CD8-positive, alpha-beta memory T cell (primary cell): ENCODE data around the gene NEU1. TPM values are rescaled to one million over a fixed set of nuclear protein-coding genes. Genes with fewer than 3 reads are reported as not detected.

ENCODE experiments used
- CTCF ChIA-PET: fragments of 350-600 bp; sonication (Branson Sonifier 250); formaldehyde crosslinking; loops from one replicate; lab custom pipeline; 2021; ENCODE audit warnings: antibody characterized with exemption; lab: Charles Lee
- POLR2A ChIA-PET: fragments of 350-600 bp; sonication (Branson Sonifier 250); formaldehyde crosslinking; loops from one replicate; lab custom pipeline; 2021; ENCODE audit warnings: antibody characterized with exemption; lab: Charles Lee
- DNase-seq, 5 donors: peaks; one replicate each; pipeline versions ENCODE4 v3.0.0 to v3.0.0-alpha.2; 2020 to 2022; ENCODE audit warnings: mixed read lengths in 1 of 5
- H3K27ac ChIP-seq: one replicate; pipeline ENCODE4 v1.7.0; 2013; ENCODE audit warnings: low read depth, mild to moderate bottlenecking, low read length, moderate library complexity
- H3K27me3 ChIP-seq: 2 replicates; pipeline ENCODE4 v1.7.0; 2013; ENCODE audit warnings: low read length, mild to moderate bottlenecking; ENCODE audit not compliant: insufficient read depth, poor library complexity, severe bottlenecking
- H3K36me3 ChIP-seq: 2 replicates; pipeline ENCODE4 v1.7.0; 2013; ENCODE audit warnings: mild to moderate bottlenecking, low read length, moderate library complexity; ENCODE audit not compliant: insufficient read depth
- H3K4me1 ChIP-seq: 2 replicates; pipeline ENCODE4 v1.7.0; 2013; ENCODE audit warnings: mild to moderate bottlenecking, low read length, moderate library complexity; ENCODE audit not compliant: insufficient read depth
- H3K4me3 ChIP-seq: 2 replicates; pipeline ENCODE4 v1.7.0; 2013; ENCODE audit warnings: mild to moderate bottlenecking, low read length
- H3K9me3 ChIP-seq: 2 replicates; pipeline ENCODE4 v1.7.0; 2013; ENCODE audit warnings: mild to moderate bottlenecking, low read length
- H3K27ac Mint-ChIP-seq, 8 donors: one replicate each; pipeline ENCODE4 v1.8.0; 2020 to 2021; ENCODE audit warnings: mixed read lengths in 8 of 8, mild to moderate bottlenecking in 6 of 8, inconsistent platforms in 3 of 8, moderate library complexity in 3 of 8
- H3K27me3 Mint-ChIP-seq, 2 donors: one replicate each; pipeline ENCODE4 v1.8.0; 2020 to 2021; ENCODE audit warnings: mixed read lengths in 2 of 2, mild to moderate bottlenecking in 1 of 2, moderate library complexity in 1 of 2
- H3K36me3 Mint-ChIP-seq, 3 donors: one replicate each; pipeline ENCODE4 v1.8.0; 2020 to 2021; ENCODE audit warnings: mixed read lengths in 3 of 3, inconsistent platforms in 1 of 3, mild to moderate bottlenecking in 1 of 3
- H3K4me1 Mint-ChIP-seq, 3 donors: one replicate each; pipeline ENCODE4 v1.8.0; 2020 to 2021; ENCODE audit warnings: mixed read lengths in 3 of 3, inconsistent platforms in 1 of 3, mild to moderate bottlenecking in 1 of 3
- H3K4me3 Mint-ChIP-seq, 7 donors: one replicate each; pipeline ENCODE4 v1.8.0; 2020 to 2021; ENCODE audit warnings: mixed read lengths in 7 of 7, mild to moderate bottlenecking in 6 of 7, moderate library complexity in 4 of 7, inconsistent platforms in 2 of 7
- H3K9me3 Mint-ChIP-seq, 5 donors: one replicate each; pipeline ENCODE4 v1.8.0; 2020 to 2022; ENCODE audit warnings: mixed read lengths in 5 of 5, mild to moderate bottlenecking in 3 of 5, moderate library complexity in 2 of 5, inconsistent platforms in 1 of 5
- polyA plus RNA-seq: library from polyadenylated mRNA; unstranded; fragments of 300-500 nt; fragmentation: Illumina TruSeq; gene quantifications from one replicate; pipeline ENCODE4 v1.2.3, GENCODE V29; 2021
- total RNA-seq, 2 experiments: library from RNA; stranded (reverse); gene quantifications; one replicate each; pipeline ENCODE4 v1.2.3, GENCODE V29; 2021

Gene NEU1
- total and polyA plus RNA-seq, 3 experiments from 2014 or later, result 19.0 to 25.0 (median 19.4) TPM

DNA sequence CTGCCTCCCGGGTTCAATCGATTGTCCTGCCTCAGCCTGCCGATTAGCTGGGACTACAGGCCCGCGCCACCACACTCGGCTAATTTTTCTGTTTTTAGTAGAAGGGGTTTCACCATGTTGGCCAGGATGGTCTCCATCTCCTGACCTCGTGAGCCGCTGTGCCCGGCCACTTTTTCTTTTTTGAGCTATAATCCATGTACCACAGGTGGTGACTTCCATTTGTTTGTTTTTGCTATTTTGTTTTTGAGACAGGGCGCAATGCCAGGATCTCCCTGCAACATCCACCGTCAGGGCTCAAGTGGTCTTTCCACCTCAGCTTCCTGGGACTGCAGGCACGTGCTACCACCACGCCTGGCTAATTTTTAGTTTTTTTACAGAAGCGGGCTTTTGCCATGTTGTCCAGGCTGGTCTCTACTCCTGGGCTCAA, 26.6 kb downstream of the NEU1 start:
- H3K4me1 ChIP-seq, result peaks cover 50% of the 10 kb centered on the region
- ChIA-PET CTCF (interaction anchor here (1.0 to 2.6 kb wide), 5 partner anchors 8 to 178 kb away, joined by 3 to 9 read pairs (median 3); partner anchors contain the start of gene NEU1), POLR2A (interaction anchor here (0.5 to 2.3 kb wide), 5 partner anchors 27 to 678 kb away, joined by 3 to 12 read pairs (median 4); partner anchors contain the start of genes EHMT2 and NEU1)
- H3K9me3 ChIP-seq, result no peaks in the 10 kb centered on the region
- peak overlapping the region; percentile 61 to 100 (median 98) for H3K27ac Mint-ChIP-seq
- no peaks in the 10 kb centered on the region for H3K9me3 Mint-ChIP-seq
- peaks cover 40 to 51% (median 45%) of the 10 kb centered on the region in 3 donors for H3K4me1 Mint-ChIP-seq
- peaks cover 10 to 63% (median 14%) of the 10 kb centered on the region in 3 donors for H3K36me3 Mint-ChIP-seq
- peak overlapping the region; percentile 94 for H3K27ac ChIP-seq
- no peaks in the 10 kb centered on the region for H3K27me3 ChIP-seq
- peak overlapping the region; percentile 73 for H3K4me3 ChIP-seq
- H3K4me3 Mint-ChIP-seq, result peak overlapping the region; percentile 89 to 100 (median 95)
- H3K27me3 Mint-ChIP-seq, result no peaks in the 10 kb centered on the region
- peaks cover 33% of the 10 kb centered on the region for H3K36me3 ChIP-seq
- no peak for DNase-seq

DNA sequence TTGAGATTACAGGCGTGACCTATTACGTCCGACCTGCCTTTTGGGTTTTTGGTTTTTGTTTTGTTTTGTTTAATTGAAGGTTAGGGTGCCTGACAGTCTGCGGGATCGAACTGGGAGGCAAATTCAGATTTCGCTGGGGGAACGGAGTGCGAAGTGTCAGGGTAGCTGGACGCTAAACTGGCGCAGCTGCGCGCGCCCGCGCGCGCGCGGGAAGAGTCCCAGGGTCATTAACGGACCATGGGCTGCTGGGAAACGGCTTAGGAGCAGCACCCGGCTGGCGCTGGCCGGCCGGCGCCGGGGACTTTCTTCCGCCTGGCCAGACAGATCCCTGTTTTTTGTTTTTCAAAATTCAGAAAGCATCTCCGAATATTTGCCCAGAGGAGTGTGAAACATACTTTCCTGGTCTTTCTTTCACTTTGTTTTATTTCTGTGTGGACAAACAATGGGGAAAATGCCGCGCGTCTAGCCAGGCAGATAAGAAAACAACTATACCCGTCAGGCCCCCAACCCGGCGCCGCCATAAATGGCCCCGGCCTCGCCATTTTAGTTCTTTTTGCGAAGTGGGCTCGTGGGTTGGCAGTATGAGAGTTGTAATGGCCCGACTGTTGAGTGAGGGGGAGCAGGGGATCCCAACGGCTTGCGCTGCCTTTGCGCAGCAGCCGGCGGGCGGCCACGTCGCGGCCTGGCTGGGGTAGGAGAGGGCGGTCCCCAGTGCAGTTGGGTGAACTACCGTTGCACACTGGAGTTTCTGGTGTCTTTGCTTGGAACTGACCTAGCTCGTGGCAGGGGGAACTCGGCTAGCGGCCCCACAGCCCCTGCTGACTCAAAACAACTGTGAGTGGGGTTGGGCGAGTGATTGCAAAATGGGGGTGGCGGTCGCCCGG, 28.0 kb downstream of the NEU1 start:
- H3K4me3 ChIP-seq, result peak overlapping the region; percentile 73

DNA sequence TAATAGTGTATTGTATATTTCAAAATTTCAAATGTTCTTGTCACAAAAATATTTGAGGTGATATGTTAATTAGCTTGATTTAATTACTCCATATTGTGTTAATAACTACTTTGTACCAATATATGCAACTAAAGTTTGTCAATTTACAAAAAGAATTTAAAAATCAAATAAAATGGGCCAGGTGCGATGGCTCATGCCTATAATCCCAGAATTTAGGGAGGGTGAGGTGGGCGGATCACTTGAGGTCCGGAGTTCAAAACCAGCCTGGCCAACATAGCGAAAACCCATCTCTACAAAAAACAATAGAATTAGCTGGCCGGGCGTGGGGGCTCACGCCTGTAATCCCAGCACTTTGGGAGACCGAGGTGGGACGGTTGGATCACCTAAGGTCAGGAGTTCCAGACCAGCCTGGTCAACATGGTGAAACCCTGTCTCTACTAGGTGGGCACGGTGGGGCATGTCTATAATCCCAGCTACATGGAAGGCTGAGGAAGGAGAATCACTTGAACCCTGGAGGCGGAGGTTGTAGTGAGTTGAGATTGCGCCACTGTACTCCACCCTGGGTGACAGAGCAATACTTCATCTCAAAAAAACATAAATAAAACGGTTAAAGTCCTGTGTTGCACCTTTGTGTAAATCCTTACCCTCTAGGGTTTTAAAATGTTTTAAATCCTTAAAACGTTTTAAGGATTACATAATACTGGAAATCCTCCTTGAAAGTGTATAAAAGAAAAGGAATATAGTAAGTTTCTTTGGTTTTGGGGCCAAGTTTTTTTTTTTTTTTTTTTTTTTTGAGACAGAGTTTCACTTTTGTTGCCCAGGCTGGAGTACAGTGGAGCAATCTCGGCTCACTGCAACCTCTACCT, 31.0 kb downstream of the NEU1 start:
- ChIA-PET CTCF (interaction anchor here (0.7 to 4.2 kb wide), 14 partner anchors 9 to 285 kb away, joined by 3 to 71 read pairs (median 4); partner anchors contain the start of genes ATP6V1G2, BAG6, DDAH2 and LSM2), POLR2A (interaction anchor here (0.7 to 1.0 kb wide), 2 partner anchors 17 to 151 kb away, joined by 3 to 7 read pairs; partner anchors contain the start of gene LY6G5C)
- Histone ChIP-seq H3K36me3 (no peaks in the 10 kb centered on the region), H3K27ac (peak overlapping the region; percentile 71), H3K27me3 (no peaks in the 10 kb centered on the region), H3K9me3 (no peaks in the 10 kb centered on the region), H3K4me1 (peaks cover 31% of the 10 kb centered on the region), H3K4me3 (peak overlapping the region; percentile 76)
- no peak for DNase-seq
- H3K4me1 Mint-ChIP-seq, result peaks cover 45 to 46% (median 45%) of the 10 kb centered on the region in 3 donors
- peaks cover 0 to 4% of the 10 kb centered on the region in 2 donors for H3K27me3 Mint-ChIP-seq
- no peaks in the 10 kb centered on the region for H3K9me3 Mint-ChIP-seq
- H3K36me3 Mint-ChIP-seq, result peaks cover 0 to 33% (median 0%) of the 10 kb centered on the region in 3 donors
- H3K27ac Mint-ChIP-seq, result peak overlapping the region in 5 of 8 donors; percentile 29 to 87 (median 78)
- H3K4me3 Mint-ChIP-seq, result peak overlapping the region; percentile 87 to 97 (median 92)

More for the DNA sequence above, 28.0 kb downstream of the NEU1 start:
- Histone ChIP-seq H3K4me1 (peaks cover 54% of the 10 kb centered on the region), H3K36me3 (peaks cover 29% of the 10 kb centered on the region), H3K9me3 (no peaks in the 10 kb centered on the region), H3K27me3 (no peaks in the 10 kb centered on the region), H3K27ac (peak overlapping the region; percentile 94)
- Mint-ChIP-seq H3K36me3 (peaks cover 10 to 53% (median 12%) of the 10 kb centered on the region in 3 donors), H3K27ac (peak overlapping the region; percentile 94 to 100 (median 98)), H3K4me1 (peaks cover 54 to 66% (median 59%) of the 10 kb centered on the region in 3 donors), H3K4me3 (peak overlapping the region; percentile 89 to 100 (median 95)), H3K9me3 (no peaks in the 10 kb centered on the region), H3K27me3 (no peaks in the 10 kb centered on the region)
- ChIA-PET CTCF (interaction anchor here (0.9 to 2.6 kb wide), 4 partner anchors 9 to 39 kb away, joined by 3 to 9 read pairs (median 4); partner anchors contain the start of genes LSM2 and NEU1), POLR2A (interaction anchor here (0.5 to 2.3 kb wide), 9 partner anchors 28 to 1150 kb away, joined by 3 to 12 read pairs (median 4); partner anchors contain the start of genes EHMT2, GPANK1, LSM2 and MPIG6B)
- peak; percentile 64 to 86 (median 75) for DNase-seq

DNA sequence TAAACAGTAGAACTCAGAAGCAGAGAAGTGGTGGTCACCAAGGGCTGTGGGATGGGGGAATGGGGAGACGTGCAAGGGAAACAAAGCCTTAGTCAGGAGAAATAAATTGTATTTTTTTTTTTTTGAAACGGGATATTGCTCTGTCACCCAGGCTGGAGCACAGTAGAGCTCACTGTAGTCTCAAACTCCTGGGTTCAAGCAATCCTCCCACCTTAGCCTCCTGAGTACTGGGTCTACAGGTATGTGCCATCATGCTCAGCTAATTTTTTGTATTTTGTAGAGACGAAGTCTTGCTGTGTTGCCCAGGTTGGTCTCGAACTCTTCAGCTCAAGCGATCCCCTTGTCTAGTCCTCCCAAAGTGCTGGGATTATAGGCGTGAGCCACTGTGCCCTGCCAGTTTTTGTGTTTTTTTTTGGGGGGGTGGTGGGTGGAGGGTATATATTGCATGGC, 31.7 kb downstream of the NEU1 start:
- H3K27ac Mint-ChIP-seq, result peak overlapping the region; percentile 78 to 96 (median 88)
- H3K4me1 Mint-ChIP-seq, result peaks cover 41 to 44% (median 42%) of the 10 kb centered on the region in 3 donors
- H3K36me3 Mint-ChIP-seq, result peaks cover 0 to 26% (median 0%) of the 10 kb centered on the region in 3 donors
- POLR2A ChIA-PET, result interaction anchor here (0.7 to 1.5 kb wide), 4 partner anchors 91 to 251 kb away, joined by 3 to 7 read pairs (median 4); partner anchors contain the start of genes ABHD16A, LY6G5C and MSH5
- CTCF ChIA-PET, result interaction anchor here (0.8 to 4.2 kb wide), 23 partner anchors 13 to 285 kb away, joined by 3 to 71 read pairs (median 5); partner anchors contain the start of genes ATP6V1G2, BAG6, DDAH2 and GPANK1
- Histone ChIP-seq H3K9me3 (no peaks in the 10 kb centered on the region), H3K36me3 (no peaks in the 10 kb centered on the region), H3K4me3 (peak overlapping the region; percentile 76), H3K27me3 (no peaks in the 10 kb centered on the region), H3K4me1 (peaks cover 28% of the 10 kb centered on the region), H3K27ac (peak overlapping the region; percentile 71)
- H3K4me3 Mint-ChIP-seq, result peak overlapping the region; percentile 87 to 97 (median 92)
- H3K27me3 Mint-ChIP-seq, result peaks cover 0 to 4% of the 10 kb centered on the region in 2 donors
- DNase-seq, result no peak
- H3K9me3 Mint-ChIP-seq, result no peaks in the 10 kb centered on the region

DNA sequence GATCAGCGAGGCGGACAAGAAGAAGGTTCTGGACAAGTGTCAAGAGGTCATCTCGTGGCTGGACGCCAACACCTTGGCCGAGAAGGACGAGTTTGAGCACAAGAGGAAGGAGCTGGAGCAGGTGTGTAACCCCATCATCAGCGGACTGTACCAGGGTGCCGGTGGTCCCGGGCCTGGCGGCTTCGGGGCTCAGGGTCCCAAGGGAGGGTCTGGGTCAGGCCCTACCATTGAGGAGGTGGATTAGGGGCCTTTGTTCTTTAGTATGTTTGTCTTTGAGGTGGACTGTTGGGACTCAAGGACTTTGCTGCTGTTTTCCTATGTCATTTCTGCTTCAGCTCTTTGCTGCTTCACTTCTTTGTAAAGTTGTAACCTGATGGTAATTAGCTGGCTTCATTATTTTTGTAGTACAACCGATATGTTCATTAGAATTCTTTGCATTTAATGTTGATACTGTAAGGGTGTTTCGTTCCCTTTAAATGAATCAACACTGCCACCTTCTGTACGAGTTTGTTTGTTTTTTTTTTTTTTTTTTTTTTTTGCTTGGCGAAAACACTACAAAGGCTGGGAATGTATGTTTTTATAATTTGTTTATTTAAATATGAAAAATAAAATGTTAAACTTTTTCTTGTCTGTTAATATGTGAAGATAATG, 32.9 kb downstream of the NEU1 start:
- H3K27ac Mint-ChIP-seq, result peak overlapping the region; percentile 16 to 96 (median 87)
- H3K4me3 Mint-ChIP-seq, result peak overlapping the region; percentile 87 to 97 (median 92)
- peaks cover 0 to 19% (median 0%) of the 10 kb centered on the region in 3 donors for H3K36me3 Mint-ChIP-seq
- CTCF ChIA-PET, result interaction anchor here (0.7 to 4.2 kb wide), 40 partner anchors 12 to 1597 kb away, joined by 3 to 71 read pairs (median 4); partner anchors contain the start of genes ATP6V1G2, BAG6, C6orf47 and DDAH2
- H3K27me3 ChIP-seq, result no peaks in the 10 kb centered on the region
- POLR2A ChIA-PET, result interaction anchor here (0.6 to 1.5 kb wide), 10 partner anchors 15 to 1589 kb away, joined by 3 to 8 read pairs (median 6); partner anchors contain the start of genes ABHD16A, DDAH2, HSPA1A and HSPA1L
- no peaks in the 10 kb centered on the region for H3K36me3 ChIP-seq
- H3K27me3 Mint-ChIP-seq, result peaks cover 0 to 4% of the 10 kb centered on the region in 2 donors
- H3K4me1 Mint-ChIP-seq, result peaks cover 38 to 46% (median 42%) of the 10 kb centered on the region in 3 donors
- no peaks in the 10 kb centered on the region for H3K9me3 ChIP-seq
- peak overlapping the region; percentile 71 for H3K27ac ChIP-seq
- H3K9me3 Mint-ChIP-seq, result no peaks in the 10 kb centered on the region
- peak in 2 of 5 donors; percentile 51 to 55 for DNase-seq
- H3K4me1 ChIP-seq, result peaks cover 27% of the 10 kb centered on the region
- H3K4me3 ChIP-seq, result peak overlapping the region; percentile 76

DNA sequence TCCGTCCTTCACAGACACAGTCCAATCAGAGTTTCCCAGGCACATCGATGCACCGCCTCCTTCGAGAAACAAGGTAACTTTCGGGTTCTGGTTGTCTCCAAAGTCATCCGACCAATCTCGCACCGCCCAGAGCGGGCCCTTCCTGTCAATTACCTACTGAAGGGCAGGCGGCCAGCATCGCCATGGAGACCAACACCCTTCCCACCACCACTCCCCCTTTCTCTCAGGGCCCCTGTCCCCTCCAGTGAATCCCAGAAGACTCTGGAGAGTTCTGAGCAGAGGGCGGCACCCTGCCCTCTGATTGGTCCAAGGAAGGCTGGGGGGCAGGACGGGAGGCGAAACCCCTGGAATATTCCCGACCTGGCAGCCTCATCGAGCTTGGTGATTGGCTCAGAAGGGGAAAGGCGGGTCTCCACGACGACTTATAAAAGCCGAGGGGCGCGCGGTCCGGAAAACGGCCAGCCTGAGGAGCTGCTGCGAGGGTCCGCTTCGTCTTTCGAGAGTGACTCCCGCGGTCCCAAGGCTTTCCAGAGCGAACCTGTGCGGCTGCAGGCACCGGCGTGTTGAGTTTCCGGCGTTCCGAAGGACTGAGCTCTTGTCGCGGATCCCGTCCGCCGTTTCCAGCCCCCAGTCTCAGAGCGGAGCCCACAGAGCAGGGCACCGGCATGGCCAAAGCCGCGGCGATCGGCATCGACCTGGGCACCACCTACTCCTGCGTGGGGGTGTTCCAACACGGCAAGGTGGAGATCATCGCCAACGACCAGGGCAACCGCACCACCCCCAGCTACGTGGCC, 35.1 kb downstream of the NEU1 start, which contains the start of gene HSPA1B:
HSPA1B (plus strand) TSS at position 453 of the 794 bp plus-strand sequence; CDS start at position 666, 213 bp downstream.
- peak within 1 kb of the TSS; percentile 71 for H3K4me3 ChIP-seq
- Mint-ChIP-seq H3K27me3 (peaks cover 0 to 4% of the 10 kb centered on the region in 2 donors), H3K4me1 (peaks cover 41 to 54% (median 43%) of the 10 kb centered on the region in 3 donors), H3K9me3 (no peaks in the 10 kb centered on the region), H3K27ac (peak within 1 kb of the TSS; percentile 94 to 99 (median 96)), H3K4me3 (peak within 1 kb of the TSS; percentile 87 to 99 (median 96)), H3K36me3 (peaks cover 0 to 13% (median 0%) of the 10 kb centered on the region in 3 donors)
- H3K36me3 ChIP-seq, result no peaks in the 10 kb centered on the region
- H3K9me3 ChIP-seq, result no peaks in the 10 kb centered on the region
- ChIA-PET CTCF (interaction anchor here (0.8 to 3.2 kb wide), 10 partner anchors 10 to 119 kb away, joined by 3 to 20 read pairs (median 4); partner anchors contain the start of genes DDAH2 and LSM2), POLR2A (interaction anchor here (0.8 to 1.7 kb wide), 14 partner anchors 10 to 1212 kb away, joined by 3 to 7 read pairs (median 4); partner anchors contain the start of genes C6orf47, GPANK1, HSPA1A and HSPA1L)
- peaks cover 27% of the 10 kb centered on the region for H3K4me1 ChIP-seq
- DNase-seq, result peak; percentile 69 to 92 (median 81)
- peak within 1 kb of the TSS; percentile 89 for H3K27ac ChIP-seq
- no peaks in the 10 kb centered on the region for H3K27me3 ChIP-seq
